NCI-H2081 treated with DMSO at 0.1 percent for 48 hours (cell line): ENCODE data around the gene APOBEC3H.

Experiments
- DNase-seq: peaks from one replicate; lab custom pipeline; 2025; lab: John Stamatoyannopoulos, UW

Gene APOBEC3H

GRCh38 chr22:39081016-39081415 is 16.0 kb upstream of the APOBEC3H start:
- DNase-seq, result no peak

GRCh38 chr22:39081598-39081997 is 15.4 kb upstream of the APOBEC3H start:
- no peak for DNase-seq

GRCh38 chr22:39083212-39084165 is 13.6 kb upstream of the APOBEC3H start:
- no peak for DNase-seq

GRCh38 chr22:39084666-39085065 is 12.4 kb upstream of the APOBEC3H start:
- no peak for DNase-seq

GRCh38 chr22:39087098-39087497 is 9.9 kb upstream of the APOBEC3H start:
- no peak for DNase-seq

- DNase-seq, result no peak
These were observed 9.0 kb upstream of the APOBEC3H start for GRCh38 chr22:39087881-39088684.

GRCh38 chr22:39088685-39089032 is 8.4 kb upstream of the APOBEC3H start:
- DNase-seq, result no peak

GRCh38 chr22:39089928-39090327 is 7.1 kb upstream of the APOBEC3H start:
- DNase-seq, result no peak

GRCh38 chr22:39090426-39091064 is 6.5 kb upstream of the APOBEC3H start:
- DNase-seq, result no peak

- no peak for DNase-seq
These were observed 5.6 kb upstream of the APOBEC3H start for GRCh38 chr22:39091126-39092081.

GRCh38 chr22:39092111-39092862 is 4.8 kb upstream of the APOBEC3H start:
- no peak for DNase-seq

GRCh38 chr22:39094717-39095389 is 2.2 kb upstream of the APOBEC3H start:
- no peak for DNase-seq

- DNase-seq, result no peak
These were observed 1.1 kb upstream of the APOBEC3H start for GRCh38 chr22:39095971-39096370.

GRCh38 chr22:39098026-39098425 is 982 bp downstream of the APOBEC3H start:
- no peak for DNase-seq

GRCh38 chr22:39098576-39098975 is 1.5 kb downstream of the APOBEC3H start:
- DNase-seq, result no peak

GRCh38 chr22:39101226-39101625 is 4.2 kb downstream of the APOBEC3H start:
- no peak for DNase-seq

GRCh38 chr22:39103431-39103830 is 6.4 kb downstream of the APOBEC3H start:
- DNase-seq, result no peak

GRCh38 chr22:39106326-39106725 is 9.3 kb downstream of the APOBEC3H start:
- no peak for DNase-seq

GRCh38 chr22:39108487-39108886 is 11.4 kb downstream of the APOBEC3H start:
- DNase-seq, result no peak

- no peak for DNase-seq
These were observed 12.3 kb downstream of the APOBEC3H start for GRCh38 chr22:39109361-39109760.
